K562 (cell line): Measurements from ENCODE around the gene ERN1. TPM values are rescaled to one million over a fixed set of nuclear protein-coding genes. Genes with fewer than 3 reads are reported as not detected.

Source experiments
- ATAC-seq: fragments of 200-7000 bp; cut with Tn5 transposase; 3 replicates; pipeline ENCODE4 v1.9.1; 2020; ENCODE audit warnings: moderate library complexity
- BruUV-seq: library from RNA; stranded (reverse); fragments of 400-500 nt; replicated peaks from 2 replicates; lab custom pipeline; 2021; lab: Mats Ljungman, UMichigan
- CTCF ChIA-PET: fragments of 300-600 bp; formaldehyde crosslinking; extraction: SDS; loops from one replicate; lab custom pipeline; 2021; ENCODE audit warnings: low intra/inter-chr PET ratio; lab: Yijun Ruan, JAX
- POLR2A ChIA-PET: fragments of 300-600, 350-650 bp; sonication (Branson Sonifier 250); formaldehyde crosslinking; extraction: SDS; loops from one replicate; lab custom pipeline; 2021; ENCODE audit warnings: antibody characterized with exemption, inconsistent platforms; lab: Yijun Ruan, JAX
- DNase-seq, 4 experiments: peaks; one replicate each; pipeline versions ENCODE4 v3.0.0 to v3.0.0-alpha.2; 2011 to 2018; ENCODE audit warnings: low spot score in 3 of 4, mixed read lengths in 3 of 4; ENCODE audit errors: extremely low read depth in 1 of 4
- FAIRE-seq: peaks from 2 replicates; lab custom pipeline; 2011; peaks lifted over from hg19 to GRCh38; lab: Jason Lieb, UNC
- H2AFZ ChIP-seq: 2 replicates; pipeline ENCODE4 v1.6.0; 2011; ENCODE audit warnings: low read depth, low read length, control low read depth, inconsistent platforms
- H3K27ac ChIP-seq: fragments of 200-600 bp; 3 replicates; pipeline ENCODE4 v1.8.0; 2011; ENCODE audit warnings: low read depth, mild to moderate bottlenecking, control low read depth, inconsistent platforms, low read length, moderate library complexity, mixed read lengths; ENCODE audit errors: extremely low read depth
- H3K27me3 ChIP-seq, 2 experiments: fragments of 300-600 bp in 1 of 2; 2 replicates in 1 of 2; 3 replicates in 1 of 2; pipeline versions ENCODE4 v1.6.0 to v1.8.0; 2011; ENCODE audit warnings: inconsistent platforms in 2 of 2, low read length in 2 of 2, mild to moderate bottlenecking in 1 of 2, mixed read lengths in 1 of 2, moderate library complexity in 1 of 2; ENCODE audit not compliant: control insufficient read depth in 2 of 2, insufficient read depth in 2 of 2
- H3K36me3 ChIP-seq: fragments of 300-600 bp; 3 replicates; pipeline ENCODE4 v1.8.0; 2011; ENCODE audit warnings: mild to moderate bottlenecking, low read length, inconsistent platforms; ENCODE audit not compliant: control insufficient read depth, insufficient read depth
- H3K4me1 ChIP-seq, 2 experiments: fragments of 200-600 bp in 1 of 2; replicated peaks in 1 of 2; 2 replicates in 1 of 2; 3 replicates in 1 of 2; pipeline versions ENCODE4 v1.5.1 to v1.8.0; 2011; ENCODE audit warnings: inconsistent platforms in 2 of 2, low read length in 2 of 2, mild to moderate bottlenecking in 1 of 2, mixed read lengths in 1 of 2, moderate library complexity in 1 of 2; ENCODE audit not compliant: control insufficient read depth in 2 of 2, insufficient read depth in 2 of 2
- H3K4me2 ChIP-seq: 2 replicates; pipeline ENCODE4 v1.6.1; 2011; ENCODE audit warnings: low read length, control low read depth, inconsistent platforms, mixed read lengths; ENCODE audit not compliant: insufficient read depth
- H3K4me3 ChIP-seq: fragments of 200-600 bp; sonication (generic), shearing (Covaris generic); 2 replicates; pipeline ENCODE4 v1.5.1; 2016; ENCODE audit warnings: control low read depth, inconsistent platforms
- H3K79me2 ChIP-seq: fragments of 200-600 bp; 3 replicates; pipeline ENCODE4 v1.8.0; 2011; ENCODE audit warnings: low read length, inconsistent platforms; ENCODE audit not compliant: control insufficient read depth, insufficient read depth
- H3K9ac ChIP-seq, 2 experiments: 2 replicates each; pipeline versions ENCODE4 v1.6.0 to v1.6.1; 2011; ENCODE audit warnings: low read depth in 2 of 2, low read length in 2 of 2, control low read depth in 1 of 2, inconsistent platforms in 1 of 2, mild to moderate bottlenecking in 1 of 2, mixed read lengths in 1 of 2; ENCODE audit not compliant: insufficient read depth in 1 of 2
- H3K9me1 ChIP-seq: one replicate; pipeline ENCODE4 v1.6.0; 2011; ENCODE audit warnings: inconsistent platforms, mild to moderate bottlenecking, low read length, moderate library complexity; ENCODE audit not compliant: control insufficient read depth, insufficient read depth
- H3K9me3 ChIP-seq: replicated peaks from 2 replicates; pipeline ENCODE4 v1.5.1; 2011; ENCODE audit warnings: low read depth, low read length, inconsistent platforms; ENCODE audit not compliant: control insufficient read depth, insufficient read depth
- H4K20me1 ChIP-seq: replicated peaks from 2 replicates; pipeline ENCODE4 v1.6.1; 2011; ENCODE audit warnings: low read length, inconsistent platforms, mixed read lengths; ENCODE audit not compliant: control insufficient read depth, insufficient read depth
- CBFA2T2 ChIP-seq: fragments of 450-650 bp; conservative IDR thresholded peaks from 2 replicates; pipeline ENCODE4 v1.6.1; 2017; ENCODE audit warnings: mild to moderate bottlenecking
- CREB5 ChIP-seq: fragments of 250-450 bp; sonication (Bioruptor Pico); IDR thresholded peaks from 2 replicates; pipeline ENCODE4 v1.5.0; 2020; ENCODE audit warnings: mild to moderate bottlenecking
- CSDE1 ChIP-seq, 2 experiments: fragments of 450-650 bp; IDR thresholded peaks; 2 replicates each; pipeline ENCODE4 v1.6.1; 2016; ENCODE audit warnings: mild to moderate bottlenecking in 1 of 2
- E2F4 ChIP-seq: sonication (generic); formaldehyde crosslinking; IDR thresholded peaks from 2 replicates; pipeline ENCODE4 v1.8.0; 2022; ENCODE audit warnings: mild to moderate bottlenecking, low read depth, missing genetic modification reagents
- HNRNPL ChIP-seq: fragments of 200-400 bp; formaldehyde crosslinking; IDR thresholded peaks from 2 replicates; pipeline ENCODE4 v1.6.1; 2017; ENCODE audit warnings: low read depth, mild to moderate bottlenecking, low read length
- NFE2L1 ChIP-seq: fragments of 450-650 bp; IDR thresholded peaks from 2 replicates; pipeline ENCODE4 v1.6.1; 2016; ENCODE audit warnings: missing genetic modification characterization, low read depth, mild to moderate bottlenecking, missing compliant biosample characterization, moderate library complexity, borderline replicate concordance
- POLR2G ChIP-seq: fragments of 200-400 bp; formaldehyde crosslinking; IDR thresholded peaks from 2 replicates; pipeline ENCODE4 v1.6.1; 2017; ENCODE audit warnings: low read depth, mild to moderate bottlenecking, antibody characterized with exemption, low read length, moderate library complexity
- RBFOX2 ChIP-seq: fragments of 200-400 bp; formaldehyde crosslinking; IDR thresholded peaks from 2 replicates; pipeline ENCODE4 v1.6.1; 2017; ENCODE audit warnings: low read depth, mild to moderate bottlenecking, low read length, moderate library complexity
- STAG1 ChIP-seq: sonication (generic); formaldehyde crosslinking; IDR thresholded peaks from 2 replicates; pipeline ENCODE4 v1.5.0; 2020; ENCODE audit warnings: missing genetic modification reagents, borderline replicate concordance
- ZFP1 ChIP-seq: fragments of 450-650 bp; formaldehyde crosslinking; IDR thresholded peaks from 2 replicates; pipeline ENCODE4 v1.4.0; 2020; ENCODE audit warnings: mild to moderate bottlenecking, mixed read lengths
- ZNF444 ChIP-seq: fragments of 250-450 bp; sonication (Bioruptor Pico); IDR thresholded peaks from 2 replicates; pipeline ENCODE4 v1.4.0; 2020; ENCODE audit warnings: mild to moderate bottlenecking, moderate library complexity
- ZNF79 ChIP-seq: fragments of 250-450 bp; sonication (Bioruptor Pico); IDR thresholded peaks from 2 replicates; pipeline ENCODE4 v1.4.0; 2020; ENCODE audit warnings: low read depth, mild to moderate bottlenecking, moderate library complexity
- ZNF830 ChIP-seq: fragments of 250-450 bp; sonication (Bioruptor Pico); IDR thresholded peaks from 2 replicates; pipeline ENCODE4 v1.5.0; 2021; ENCODE audit warnings: mild to moderate bottlenecking
- WGBS: fragments of 100-300 bp; shearing (Covaris generic); methylation state at CpG from one replicate; pipeline ENCODE4 v1.1.6; 2016; ENCODE audit warnings: low coverage, mixed read lengths; ENCODE audit not compliant: insufficient coverage; ENCODE audit errors: missing lambda C conversion rate; 5-methylcytosine and 5-hydroxymethylcytosine counted together
- in situ Hi-C: fragments of 300-500 bp; cut with MboI; formaldehyde crosslinking; loops from 4 replicates; pipeline ENCODE4 v1.15.0; 2018; ENCODE audit warnings: inconsistent platforms, mixed read lengths
- intact Hi-C: fragments of 100-400 bp; cut with micrococcal nuclease; formaldehyde crosslinking; loops from 2 replicates; pipeline ENCODE4 v1.14.2; 2022
- polyA plus RNA-seq, 8 experiments: library from polyadenylated mRNA; depleted of rRNA in 4 of 8; stranded (reverse) in 5 of 8; unstranded in 3 of 8; fragments of >200 nt; fragmentation: Nextera tagmentation in 2 of 8; fragmentation: Illumina TruSeq in 1 of 8; extraction: Ambion mirVana in 2 of 8; extraction: Trizol in 1 of 8; gene quantifications; 2 replicates each; pipeline versions ENCODE4 v1.2.1 to v1.2.3, GENCODE V29; 2011 to 2014; ENCODE audit warnings: inconsistent platforms in 1 of 8, missing spikeins in 1 of 8
- total RNA-seq, 7 experiments: library from RNA; depleted of rRNA in 6 of 7; stranded (reverse); fragments of >200 nt in 6 of 7; fragmentation: Illumina TruSeq in 2 of 7; extraction: Trizol in 2 of 7; gene quantifications; 2 replicates each; pipeline versions ENCODE4 v1.2.1 to v1.2.3, GENCODE V29; 2011 to 2021; ENCODE audit warnings: low replicate concordance in 1 of 7

The ERN1 gene
- total and polyA plus RNA-seq, 9 of the 15 experiments (the other 6 are each of a cell fraction or from before 2014, with no cell fraction given) = 2.1 to 22.5 (median 7.3) TPM

- Histone ChIP-seq H3K9me1 (no peaks in the 10 kb centered on the region), H3K79me2 (peaks cover 22% of the 10 kb centered on the region), H3K4me1 (peaks cover 13 to 73% of the 10 kb centered on the region in 2 experiments), H3K9ac (peak overlapping the region in 1 of 2 experiments; percentile 51; a peak in 1 of 4 replicates), H3K27ac (no peak overlapping the region), H3K9me3 (no peaks in the 10 kb centered on the region), H3K4me3 (no peak overlapping the region), H3K4me2 (no peak overlapping the region), H3K27me3 (no peaks in the 10 kb centered on the region), H2AFZ (no peak overlapping the region), H4K20me1 (no peaks in the 10 kb centered on the region), H3K36me3 (peaks cover 31% of the 10 kb centered on the region)
- FAIRE-seq = no peak
- in situ Hi-C loops = no loop called here
- ChIA-PET CTCF (no interaction called here), POLR2A (interaction anchor here (0.6 to 1.4 kb wide), 5 partner anchors 15 to 128 kb away, joined by 3 to 4 read pairs (median 4); partner anchors contain the start of gene ERN1)
- ATAC-seq = no peak
- no TSS peak for BruUV-seq
- 87% methylated on average over 11 of the region's 14 CpGs for WGBS
- intact Hi-C loops = no loop called here
- peak in 2 of 4 experiments; percentile 15 to 25 for DNase-seq
- TF ChIP-seq ZNF830 (no peak), E2F4 (CRISPR knock-in tag) (no peak), STAG1 (no peak), ZFP1 (no peak), CBFA2T2 (no peak), ZNF444 (no peak), CSDE1 (IDR thresholded peaks at IDR 0.05) (no peak), ZNF79 (no peak), NFE2L1 (tag) (no peak), POLR2G (peak; percentile 60), RBFOX2 (peak; percentile 58), HNRNPL (no peak), CREB5 (CRISPR knock-in tag) (no peak)
Measured at GRCh38 chr17:64001763-64002529, 128.0 kb downstream of the ERN1 start.
